Ascending aorta (tissue), 2 donors: ENCODE data around the gene GIPC1. TPM values are rescaled to one million over a fixed set of nuclear protein-coding genes. Genes with fewer than 3 reads are reported as not detected.

Experiments used
- DNase-seq, 2 donors: peaks; one replicate each; pipeline ENCODE4 v3.0.0-alpha.2; 2019; ENCODE audit warnings: low spot score in 2 of 2
- H3K27ac ChIP-seq, 2 donors: fragments of 200-600 bp; sonication (generic); one replicate each; pipeline ENCODE4 v1.5.1; 2016 to 2017; ENCODE audit warnings: mild to moderate bottlenecking in 1 of 2
- H3K27me3 ChIP-seq: fragments of 200-600 bp; sonication (generic); one replicate; pipeline ENCODE4 v1.5.1; 2017
- H3K36me3 ChIP-seq, 2 donors: fragments of 200-600 bp; sonication (generic); one replicate each; pipeline ENCODE4 v1.5.1; 2016
- H3K4me1 ChIP-seq, 2 donors: fragments of 200-600 bp; sonication (generic); one replicate each; pipeline ENCODE4 v1.5.1; 2016 to 2017; ENCODE audit warnings: mild to moderate bottlenecking in 1 of 2
- H3K4me3 ChIP-seq, 2 donors: fragments of 200-600 bp; sonication (generic); one replicate each; pipeline ENCODE4 v1.5.1; 2016 to 2017; ENCODE audit warnings: mild to moderate bottlenecking in 1 of 2
- H3K9me3 ChIP-seq, 2 donors: fragments of 200-600 bp; sonication (generic); one replicate each; pipeline ENCODE4 v1.5.1; 2016
- CTCF ChIP-seq, 3 experiments: fragments of 200-600 bp in 2 of 3; fragments of 450-650 bp in 1 of 3; sonication (generic) in 2 of 3; IDR thresholded peaks; one replicate each; pipeline ENCODE4 v1.5.1; 2016 to 2019; ENCODE audit warnings: antibody characterized with exemption in 3 of 3, mild to moderate bottlenecking in 1 of 3, moderate library complexity in 1 of 3
- intact Hi-C: fragments of 100-400 bp; cut with DNase I; formaldehyde crosslinking; loops from one replicate; pipeline ENCODE4 v1.15.1; 2023
- total RNA-seq: library from RNA; depleted of rRNA; stranded (reverse); fragments of >200 nt; gene quantifications from one replicate; pipeline ENCODE4 v1.1.0, GENCODE V29; 2016

Gene GIPC1
- total RNA-seq, 1 donor from 2014 or later: 123 TPM

DNA sequence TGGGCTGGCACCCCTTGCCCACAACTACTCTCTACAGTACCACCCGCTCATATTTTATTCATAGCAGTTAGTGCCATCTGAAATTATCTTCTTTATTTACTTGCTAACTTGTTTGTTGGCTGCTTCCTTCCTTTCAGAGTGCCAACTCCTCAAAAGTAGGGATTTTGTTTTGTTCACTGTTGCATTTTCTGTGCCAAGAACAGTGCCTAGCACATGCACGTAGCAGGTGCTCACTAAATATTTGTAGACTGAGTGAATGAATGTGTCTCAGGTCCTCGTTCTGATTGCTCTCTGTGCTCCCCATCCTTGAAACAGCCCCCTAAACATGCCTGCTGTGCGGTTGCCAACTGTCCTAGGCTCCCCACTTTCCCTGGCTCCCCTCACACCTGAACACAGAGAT, 1.5 kb downstream of the GIPC1 start:
- intact Hi-C loops: no loop called here
- Histone ChIP-seq H3K27ac (no peak overlapping the region), H3K9me3 (no peaks in the 10 kb centered on the region), H3K4me1 (peaks cover 0 to 17% of the 10 kb centered on the region in 2 donors), H3K4me3 (peak overlapping the region; percentile 90 to 93), H3K27me3 (no peaks in the 10 kb centered on the region), H3K36me3 (peaks cover 18 to 24% of the 10 kb centered on the region in 2 donors)
- DNase-seq: no peak
- TF ChIP-seq CTCF (IDR thresholded peaks at IDR 0.05): no peak

GRCh38 chr19:14492756-14493337, 3.1 kb downstream of the GIPC1 start:
- DNase-seq: no peak
- Histone ChIP-seq H3K27me3 (no peaks in the 10 kb centered on the region), H3K4me1 (peaks cover 0 to 17% of the 10 kb centered on the region in 2 donors), H3K4me3 (no peak overlapping the region), H3K27ac (no peak overlapping the region), H3K9me3 (no peaks in the 10 kb centered on the region), H3K36me3 (peaks cover 32 to 34% of the 10 kb centered on the region in 2 donors)
- TF ChIP-seq CTCF (IDR thresholded peaks at IDR 0.05): no peak
- intact Hi-C loops: no loop called here

- peaks cover 33 to 59% of the 10 kb centered on the region in 2 donors for H3K36me3 ChIP-seq
- H3K27me3 ChIP-seq: no peaks in the 10 kb centered on the region
- H3K4me3 ChIP-seq: no peak overlapping the region
- no peaks in the 10 kb centered on the region for H3K9me3 ChIP-seq
- H3K4me1 ChIP-seq: no peaks in the 10 kb centered on the region
- H3K27ac ChIP-seq: no peak overlapping the region
- intact Hi-C loops: no loop called here
- no peak for DNase-seq
- no peak for TF ChIP-seq CTCF (IDR thresholded peaks at IDR 0.05)
Measured at GRCh38 chr19:14487370-14488125, 8.4 kb downstream of the GIPC1 start.

DNA sequence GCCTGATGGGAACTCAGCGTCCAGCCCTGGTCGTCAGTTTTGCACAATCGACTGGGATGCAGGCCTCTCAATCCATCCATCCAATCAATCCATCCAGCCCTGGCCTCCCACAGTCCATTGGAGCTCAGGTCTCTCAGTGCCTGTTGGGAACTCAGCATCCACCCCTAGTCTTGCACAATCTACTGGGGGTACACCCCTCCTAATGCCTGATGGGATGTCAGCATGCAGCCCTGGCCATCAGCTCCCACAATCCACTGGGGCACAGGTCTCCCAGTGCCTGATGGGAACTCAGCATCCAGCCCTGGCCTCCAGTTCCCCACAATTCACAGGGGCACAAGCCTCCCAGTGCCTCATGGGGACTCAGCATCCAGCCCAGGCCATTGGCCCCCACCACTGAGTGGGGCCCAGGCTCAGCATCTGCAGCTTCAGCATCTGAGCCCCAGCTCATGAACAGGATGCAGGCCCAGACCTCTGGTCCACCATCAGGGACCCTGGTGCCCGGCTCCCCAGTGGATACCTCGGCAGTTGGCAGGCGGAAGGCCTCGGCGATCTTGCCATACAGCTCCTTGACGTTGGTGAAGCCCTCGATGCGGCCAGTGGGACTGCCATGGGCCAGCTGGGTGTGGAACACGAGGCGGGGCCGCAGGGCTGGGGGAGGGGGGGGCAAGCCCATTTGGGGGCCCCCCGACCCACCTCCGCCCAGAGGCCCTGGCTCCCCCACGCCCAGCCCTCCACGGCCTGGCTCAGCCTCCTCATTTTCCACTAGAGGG, 13.6 kb downstream of the GIPC1 start:
- H3K27me3 ChIP-seq: no peaks in the 10 kb centered on the region
- H3K27ac ChIP-seq: no peak overlapping the region
- intact Hi-C loops: no loop called here
- H3K36me3 ChIP-seq: peaks cover 38 to 57% of the 10 kb centered on the region in 2 donors
- no peak for DNase-seq
- H3K4me3 ChIP-seq: no peak overlapping the region
- no peaks in the 10 kb centered on the region for H3K9me3 ChIP-seq
- no peak for TF ChIP-seq CTCF (IDR thresholded peaks at IDR 0.05)
- no peaks in the 10 kb centered on the region for H3K4me1 ChIP-seq

DNA sequence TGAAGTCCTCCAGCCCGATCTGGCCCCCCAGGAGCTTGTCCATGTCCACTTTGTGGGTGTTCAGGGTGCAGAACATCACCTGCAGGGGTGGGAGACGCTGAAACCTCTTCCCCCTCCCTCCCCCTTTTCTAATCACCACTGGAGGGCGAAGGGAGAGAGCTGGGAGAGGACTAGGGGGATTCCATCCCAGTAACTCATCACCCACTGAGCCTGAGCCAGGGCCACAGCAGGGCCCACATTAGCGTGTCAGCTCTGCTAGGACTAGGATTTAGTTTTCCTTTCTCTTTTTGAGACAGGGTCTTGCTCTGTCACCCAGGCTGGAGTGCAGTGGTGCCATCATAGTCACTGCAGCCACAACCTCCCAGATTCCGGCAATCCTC, 15.2 kb downstream of the GIPC1 start:
- no peaks in the 10 kb centered on the region for H3K9me3 ChIP-seq
- H3K27ac ChIP-seq: no peak overlapping the region
- DNase-seq: no peak
- H3K36me3 ChIP-seq: peaks cover 38 to 51% of the 10 kb centered on the region in 2 donors
- H3K4me3 ChIP-seq: no peak overlapping the region
- TF ChIP-seq CTCF (IDR thresholded peaks at IDR 0.05): no peak
- H3K4me1 ChIP-seq: no peaks in the 10 kb centered on the region
- no peaks in the 10 kb centered on the region for H3K27me3 ChIP-seq
- intact Hi-C loops: no loop called here
